Bone marrow (tissue), 2 donors: ENCODE data around the gene ASTN2.

ENCODE experiments used
- DNase-seq, 2 donors: peaks; one replicate each; lab custom pipeline; 2025; lab: John Stamatoyannopoulos, UW

ASTN2 gene

GRCh38 chr9:117170567-117170966 is 244.3 kb downstream of the ASTN2 start:
- no peak for DNase-seq

DNA sequence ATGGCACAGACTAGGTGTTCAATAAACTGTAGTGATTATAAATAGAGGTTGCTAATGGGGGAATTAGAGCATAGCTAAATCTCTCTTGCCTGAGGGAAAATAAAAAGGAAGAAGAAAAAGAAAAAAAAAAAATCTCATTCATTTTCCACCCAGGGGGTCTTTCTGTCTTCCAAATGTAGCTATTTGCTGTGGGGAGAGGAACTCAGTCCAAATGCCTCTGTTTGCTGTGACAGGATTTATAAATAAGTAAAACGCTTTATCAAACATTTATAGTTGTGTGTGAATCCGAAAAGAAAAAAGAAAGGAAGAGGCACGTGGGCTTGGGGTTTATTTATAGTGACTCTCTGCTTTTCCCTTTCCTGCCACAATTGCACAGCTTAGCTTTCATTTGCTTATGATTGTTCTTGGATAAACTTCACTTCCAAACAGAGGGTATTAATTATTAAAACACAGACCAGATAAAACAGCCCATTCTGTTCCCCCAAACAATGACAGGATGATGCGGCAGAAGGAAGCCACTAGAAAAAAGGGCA is 245.7 kb downstream of the ASTN2 start:
- DNase-seq = no peak

DNA sequence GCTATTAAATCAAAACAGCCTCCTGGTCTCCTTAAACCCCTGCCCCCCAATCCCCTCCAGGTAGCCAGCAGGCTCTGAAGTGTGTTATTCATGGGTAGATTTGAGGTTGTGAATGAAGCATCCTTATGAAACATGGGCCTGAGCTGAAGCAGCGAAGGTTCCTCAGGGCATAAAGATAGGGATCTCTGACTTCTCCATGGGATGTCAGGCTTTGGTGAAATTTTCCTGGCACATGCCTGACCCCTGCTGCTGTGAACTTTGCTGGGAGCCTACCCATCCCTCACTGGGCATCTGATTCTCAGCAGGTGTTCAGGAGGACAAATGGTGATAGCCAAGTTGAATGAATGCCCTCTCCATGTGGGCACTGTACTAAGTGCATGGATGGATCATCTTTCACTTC is 250.3 kb downstream of the ASTN2 start:
- no peak for DNase-seq

DNA sequence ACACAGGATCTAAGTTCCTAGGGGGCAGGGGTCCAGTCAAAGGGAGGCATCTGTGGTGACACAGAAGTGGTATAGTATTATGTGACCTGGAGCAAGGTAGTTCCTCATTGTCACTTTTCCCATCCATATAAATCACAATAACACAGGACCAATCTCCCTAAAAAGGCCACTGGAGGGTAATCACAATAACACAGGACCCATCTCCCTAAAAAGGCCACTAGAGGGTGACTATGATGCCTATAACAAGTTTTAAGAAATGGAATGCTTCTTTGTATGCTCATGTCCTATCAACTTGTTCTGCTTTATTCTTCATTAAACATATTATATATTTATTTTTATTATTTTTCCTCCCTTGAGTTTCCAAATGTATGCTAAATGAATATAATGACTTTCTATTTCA is 254.6 kb downstream of the ASTN2 start:
- no peak for DNase-seq

- no peak for DNase-seq
Measured at GRCh38 chr9:117156771-117157535, 257.9 kb downstream of the ASTN2 start.

GRCh38 chr9:117156144-117156688 is 258.6 kb downstream of the ASTN2 start:
- no peak for DNase-seq

DNA sequence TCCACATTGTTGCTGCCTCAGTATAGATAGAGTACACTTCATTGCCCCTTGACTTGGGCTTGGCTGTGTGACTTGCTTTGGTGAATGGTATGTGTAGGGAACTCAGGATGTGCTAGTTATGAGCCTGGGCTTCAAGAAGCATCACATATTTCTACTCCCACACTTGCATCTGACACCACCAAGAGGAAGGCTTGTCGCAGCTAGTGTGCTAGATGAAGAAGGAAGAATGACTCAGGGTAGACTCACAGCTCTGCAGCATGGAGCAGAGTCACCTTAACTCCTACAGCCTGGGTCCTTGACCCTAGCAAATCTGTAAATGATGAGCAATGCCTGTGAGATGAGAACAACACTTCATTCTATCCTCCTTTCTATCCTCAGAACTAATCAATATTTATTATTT is 261.8 kb downstream of the ASTN2 start:
- no peak for DNase-seq

- DNase-seq = no peak
Measured at GRCh38 chr9:117151716-117152115, 263.1 kb downstream of the ASTN2 start.

DNA sequence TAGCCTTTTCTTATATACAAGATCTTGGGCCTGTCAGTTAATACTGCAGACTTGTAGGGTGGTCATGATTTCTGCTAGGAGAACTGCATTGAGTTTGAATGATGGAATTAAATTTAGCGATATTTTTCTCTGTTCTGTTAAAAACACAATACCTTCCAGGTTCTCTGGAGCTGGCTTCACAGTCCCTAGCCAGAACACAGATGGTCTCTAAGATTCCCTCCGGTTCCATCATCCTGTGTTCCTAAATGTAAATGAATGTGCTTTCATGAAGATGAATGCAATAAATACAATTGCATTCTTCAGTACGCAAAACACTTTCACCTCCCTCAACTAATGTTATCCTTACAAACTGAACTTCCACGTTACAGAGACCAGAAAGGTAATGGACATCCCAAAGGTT is 264.9 kb downstream of the ASTN2 start:
- no peak for DNase-seq

DNA sequence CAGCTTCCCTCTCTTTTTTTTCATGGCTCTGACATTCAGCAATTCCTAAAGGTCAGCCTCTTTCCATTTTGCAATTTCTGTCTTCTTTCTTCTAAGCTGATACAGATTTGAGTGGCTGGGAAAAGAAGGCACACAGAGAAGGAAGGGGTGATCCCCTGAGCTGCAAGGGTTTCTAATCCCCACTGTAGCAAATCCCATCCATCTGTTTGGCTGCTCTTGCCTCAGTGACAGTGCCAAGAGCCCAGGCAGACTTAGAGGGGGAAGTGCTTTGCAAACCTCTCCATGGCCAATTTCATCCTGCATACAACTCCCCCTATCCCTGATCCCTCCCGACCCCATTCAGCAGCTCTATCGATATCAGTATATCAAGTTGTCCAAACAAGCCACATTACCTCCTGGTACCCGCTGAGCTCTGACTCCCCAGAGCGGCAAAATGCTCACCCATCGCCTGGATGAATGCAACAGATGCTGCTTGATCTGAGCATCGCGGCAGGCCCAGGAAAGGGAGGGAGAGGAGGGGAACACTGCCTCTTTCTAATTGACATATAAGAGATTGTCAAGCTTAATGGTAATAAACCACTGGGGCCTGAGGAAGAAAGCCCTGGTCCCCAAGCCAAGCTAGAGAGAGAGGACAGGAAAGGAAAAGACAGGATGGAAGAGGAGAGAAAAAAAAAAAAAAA is 268.9 kb downstream of the ASTN2 start:
- DNase-seq = no peak

DNA sequence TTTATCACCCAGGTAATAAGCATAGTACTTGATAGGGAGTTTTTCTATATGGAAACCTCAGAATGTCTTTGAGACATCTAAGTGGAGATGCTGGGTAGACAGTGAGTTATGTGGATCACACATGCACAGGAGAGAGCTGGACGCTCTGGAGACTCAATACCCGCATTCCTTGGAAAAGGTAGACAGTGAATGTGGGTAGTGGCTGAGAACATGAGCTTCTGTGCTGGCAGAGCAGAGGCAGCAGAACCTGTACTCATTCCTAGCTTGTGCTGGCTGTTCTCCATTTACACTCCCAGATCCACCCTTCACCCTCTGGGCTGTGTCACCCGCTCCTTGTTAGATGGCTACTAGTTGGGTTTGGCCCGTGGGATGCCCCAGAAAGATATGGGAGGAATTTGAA is 269.8 kb downstream of the ASTN2 start:
- no peak for DNase-seq

DNA sequence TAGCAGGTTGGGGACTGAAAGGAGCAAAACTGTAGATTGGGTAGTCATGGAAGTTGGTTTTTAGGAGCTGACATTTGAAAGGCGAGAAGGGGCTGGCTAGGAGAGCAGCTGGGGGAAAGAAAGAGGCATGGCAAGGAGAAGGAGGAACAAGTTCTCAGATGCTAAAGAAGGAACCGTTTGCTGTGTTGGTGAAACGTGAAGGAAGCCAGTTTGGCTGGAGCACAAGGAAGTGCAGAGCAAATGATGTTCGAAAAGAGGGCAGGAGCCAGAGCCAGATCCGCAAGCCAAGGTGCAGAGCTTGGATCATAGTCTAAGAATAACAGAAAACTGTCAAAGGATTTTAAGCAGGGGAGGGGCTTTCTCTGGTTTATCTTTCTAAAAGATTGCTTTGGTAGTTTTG is 276.6 kb downstream of the ASTN2 start:
- no peak for DNase-seq

DNA sequence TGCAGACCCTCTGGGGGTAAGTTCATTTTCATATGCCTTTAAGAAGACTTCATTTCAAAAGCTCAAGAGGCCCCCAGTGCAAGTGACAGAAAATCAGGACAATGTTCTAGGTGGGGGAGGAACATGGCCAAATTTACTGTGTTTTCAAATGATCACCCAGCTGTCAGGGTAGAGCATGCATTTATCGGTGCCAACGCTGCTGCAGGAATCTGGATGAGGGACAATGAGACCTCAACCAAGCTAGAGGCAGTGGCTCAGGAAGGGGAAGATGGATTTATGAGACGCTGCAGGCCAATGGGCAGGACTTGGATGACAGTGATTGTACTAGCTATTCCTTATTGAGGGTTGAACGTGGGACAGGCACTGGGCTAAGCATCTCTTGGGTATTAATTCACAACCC is 278.4 kb downstream of the ASTN2 start:
- no peak for DNase-seq

- DNase-seq = no peak
Measured at GRCh38 chr9:117135501-117136098, 279.3 kb downstream of the ASTN2 start.

DNA sequence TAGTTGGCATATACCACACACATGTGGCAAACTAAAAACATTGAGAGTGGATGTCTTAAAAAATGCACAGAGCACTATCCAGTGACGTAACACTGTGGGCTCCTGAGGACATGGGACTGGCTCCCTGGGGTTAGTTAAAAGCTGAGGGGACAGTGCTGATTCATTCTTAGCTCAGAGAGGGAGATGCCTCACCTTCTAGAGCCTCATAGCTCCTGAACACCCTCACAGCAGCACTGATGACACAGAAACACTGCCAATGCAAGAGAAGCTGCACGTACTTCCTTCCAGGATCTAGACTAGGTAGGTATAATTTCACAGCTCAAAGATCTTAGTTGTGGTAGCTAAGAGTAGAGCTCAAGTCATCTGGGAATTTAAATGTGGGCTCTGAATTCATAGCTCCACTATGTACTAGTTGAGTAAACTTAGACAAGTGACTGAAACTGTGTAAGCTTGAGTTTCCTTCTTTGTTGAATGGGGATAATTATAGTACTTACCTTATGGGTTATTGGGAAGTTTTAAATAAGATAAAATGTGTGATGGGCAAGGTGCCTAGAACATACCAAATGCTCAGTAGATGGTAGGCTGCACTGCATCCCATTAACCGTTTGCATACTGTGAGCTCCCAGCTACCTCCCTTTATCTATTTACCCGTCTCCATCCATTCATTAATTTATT is 279.9 kb downstream of the ASTN2 start:
- DNase-seq = no peak

- DNase-seq = no peak
Measured at GRCh38 chr9:117126871-117127270, 288.0 kb downstream of the ASTN2 start.

DNA sequence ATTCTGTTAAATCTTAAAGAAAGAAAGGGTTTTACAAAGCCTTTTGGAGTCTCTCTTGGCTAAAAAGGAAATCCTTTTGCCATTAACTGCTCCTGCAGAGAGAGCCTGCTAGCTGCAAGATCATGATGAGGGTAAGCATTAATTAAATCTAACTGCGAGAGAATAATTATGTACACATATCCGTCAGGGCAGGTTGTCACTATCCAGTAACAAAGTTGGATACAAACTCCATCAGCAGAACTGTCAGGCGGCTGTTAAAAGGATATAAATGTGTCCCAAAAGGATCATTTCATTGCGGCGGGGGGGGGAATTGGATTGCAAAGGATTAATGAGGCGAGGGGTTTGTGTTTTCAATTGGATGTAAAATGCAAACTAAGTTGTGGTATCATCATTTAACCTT is 289.3 kb downstream of the ASTN2 start:
- no peak for DNase-seq

DNA sequence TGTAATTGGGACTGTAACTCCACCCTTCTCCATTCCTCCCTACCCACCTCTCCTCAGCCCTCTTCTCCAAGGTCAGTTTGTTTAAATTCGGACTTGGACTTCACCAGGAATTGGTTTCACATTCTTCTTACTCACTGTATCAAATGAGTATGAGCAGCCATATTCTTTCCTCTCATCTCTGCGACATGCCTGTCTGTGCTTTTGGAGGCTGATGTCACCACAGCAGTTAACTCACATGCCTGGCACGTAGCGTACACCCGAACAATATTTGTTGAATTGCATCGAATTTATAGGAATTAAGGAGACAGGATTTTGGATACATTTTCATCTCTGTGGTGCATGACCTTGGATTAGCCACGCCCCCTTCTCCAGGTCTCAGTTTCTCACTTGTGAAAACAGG is 291.1 kb downstream of the ASTN2 start:
- DNase-seq = no peak

GRCh38 chr9:117122953-117123352 is 291.9 kb downstream of the ASTN2 start:
- DNase-seq = no peak

GRCh38 chr9:117122102-117122501 is 292.8 kb downstream of the ASTN2 start:
- DNase-seq = no peak

DNA sequence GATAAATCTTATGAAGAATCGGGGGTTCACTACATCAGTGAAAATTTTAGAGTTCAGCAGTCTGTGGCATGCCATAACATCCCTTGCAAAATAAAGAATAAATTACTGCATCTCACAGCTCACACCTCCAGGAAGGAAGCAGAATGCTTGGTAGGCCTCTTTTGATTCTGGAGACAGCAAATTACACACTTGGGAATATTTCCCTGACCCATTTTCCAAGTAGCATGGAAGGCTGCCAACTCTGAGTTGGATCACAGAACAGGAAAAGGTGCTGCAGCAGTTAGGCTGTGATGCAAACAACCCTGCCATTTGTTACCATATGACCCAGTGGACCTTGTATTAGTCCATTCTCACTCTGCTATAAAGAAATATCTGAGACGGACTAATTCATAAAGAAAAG is 293.5 kb downstream of the ASTN2 start:
- no peak for DNase-seq

DNA sequence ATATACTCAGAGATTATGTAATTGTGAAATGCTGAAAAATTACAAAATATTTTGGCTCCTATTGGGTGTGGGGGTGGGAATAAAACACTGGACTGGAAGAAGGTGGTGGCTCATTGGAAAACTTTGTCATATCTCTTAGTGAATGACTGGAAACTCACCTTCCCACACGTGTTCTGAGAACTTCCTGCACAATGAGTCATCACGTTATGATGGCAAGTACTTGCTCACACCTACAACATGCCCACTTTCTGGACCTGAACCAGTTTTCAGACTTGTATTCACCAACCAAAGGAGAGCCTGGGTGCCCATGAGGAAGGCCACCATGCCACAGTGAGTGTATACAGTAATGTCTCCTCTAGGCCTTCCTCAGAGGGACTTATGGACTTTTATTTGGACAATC is 294.8 kb downstream of the ASTN2 start:
- DNase-seq = no peak
